ENCODE results near the gene CEP112. TPM values are rescaled to one million over a fixed set of nuclear protein-coding genes. Genes with fewer than 3 reads are reported as not detected.

CEP112 gene
- total and polyA plus RNA-seq, 2 of the 8 experiments (the other 6 are each of a cell fraction or from before 2014, with no cell fraction given): 0.62 to 3.1 TPM

- H4K5ac ChIP-seq (ENCODE audit: insufficient read length, low read depth, low read length): no peak overlapping the region
- H4K91ac ChIP-seq (replicated peaks; ENCODE audit: insufficient read length, low read length): no peak overlapping the region
- no peak overlapping the region for H2AK5ac ChIP-seq (ENCODE audit: low read depth, low read length)
- no peak overlapping the region for H2AFZ ChIP-seq (ENCODE audit: low read length)
- H3K27me3 ChIP-seq (replicated peaks in 1 of 4; ENCODE audit: control insufficient read depth in 3 of 4, extremely low read depth in 1 of 4, insufficient read depth in 3 of 4, low read length in 3 of 4): no peaks in the 10 kb centered on the region
- no peak overlapping the region for H2BK120ac ChIP-seq (replicated peaks; ENCODE audit: low read depth, low read length)
- POLR2A ChIA-PET (ENCODE audit: partially characterized antibody): no interaction called here
- CTCF ChIA-PET (ENCODE audit: partially characterized antibody): no interaction called here
- no peak overlapping the region for H2BK15ac ChIP-seq (ENCODE audit: low read length)
- no peaks in the 10 kb centered on the region for H3K79me1 ChIP-seq (ENCODE audit: low read depth, low read length)
- no peaks in the 10 kb centered on the region for H4K20me1 ChIP-seq (replicated peaks in 1 of 2; ENCODE audit: control insufficient read depth in 1 of 2, insufficient read depth in 2 of 2, low read length in 2 of 2)
- no peak overlapping the region for H3K18ac ChIP-seq (ENCODE audit: extremely low read depth, low read length)
- TF ChIP-seq MAFK (IDR thresholded peaks at IDR 0.05; ENCODE audit: low read depth, low read length) (no peak), TEAD4 (IDR thresholded peaks at IDR 0.05; ENCODE audit: low read depth, low read length) (no peak), EZH2 (IDR thresholded peaks at IDR 0.05; ENCODE audit: low read depth, low read length, severe bottlenecking) (no peak), CBX5 (IDR thresholded peaks at IDR 0.05; ENCODE audit: low read depth, low read length) (no peak), BACH1 (IDR thresholded peaks at IDR 0.05; ENCODE audit: low read length) (no peak), SIRT6 (IDR thresholded peaks at IDR 0.05; ENCODE audit: low read length) (no peak), HDAC6 (IDR thresholded peaks at IDR 0.05; ENCODE audit: low read depth, low read length) (no peak), SRF (IDR thresholded peaks at IDR 0.05; ENCODE audit: low read depth, low read length) (no peak)
- no peak overlapping the region for H3K9ac ChIP-seq (replicated peaks in 1 of 4; ENCODE audit: extremely low read depth in 1 of 4, low read depth in 3 of 4, low read length in 3 of 4)
- H3K79me2 ChIP-seq (ENCODE audit: control insufficient read depth in 1 of 2, insufficient read depth in 2 of 2, low read length in 2 of 2): no peaks in the 10 kb centered on the region
- no peak overlapping the region for H3K56ac ChIP-seq (replicated peaks; ENCODE audit: insufficient read length, low read depth, low read length)
- H4K8ac ChIP-seq (ENCODE audit: extremely low read depth, insufficient read depth, low read length): no peak overlapping the region
- FAIRE-seq (no peak), DNase-seq (ENCODE audit: low read depth in 1 of 2, low spot score in 2 of 2) (no peak)
- no peak overlapping the region for H3K4ac ChIP-seq (replicated peaks; ENCODE audit: insufficient read length, low read depth, low read length)
- H2BK5ac ChIP-seq (ENCODE audit: low read depth, low read length): no peak overlapping the region
- H3K9me3 ChIP-seq (ENCODE audit: insufficient read depth in 2 of 2, low read depth in 1 of 2, low read length in 1 of 2): no peaks in the 10 kb centered on the region
- no peak overlapping the region for H3K4me3 ChIP-seq (ENCODE audit: extremely low read depth in 1 of 4, insufficient read depth in 2 of 4, low read depth in 3 of 4, low read length in 4 of 4)
- H3K14ac ChIP-seq (ENCODE audit: insufficient read length): no peak overlapping the region
- H2BK20ac ChIP-seq (ENCODE audit: low read length): no peak overlapping the region
- no peak overlapping the region for H2BK12ac ChIP-seq (ENCODE audit: low read depth, low read length)
- no peaks in the 10 kb centered on the region for H3K36me3 ChIP-seq (ENCODE audit: control insufficient read depth in 2 of 4, insufficient read depth in 4 of 4, low read length in 3 of 4)
- WGBS, 2 experiments (ENCODE audit: extremely low coverage in 1 of 2, insufficient coverage in 1 of 2, insufficient read length in 1 of 2, insufficient replicate concordance in 2 of 2, low coverage in 1 of 2, low lambda C conversion rate in 2 of 2, missing lambda C conversion rate in 1 of 2): 84% methylated on average over 5 of the region's 5 CpGs; no CpG with 5 or more reads in 1 of the 2 experiments
- no peaks in the 10 kb centered on the region; the same call in 1 of the 2 replicates for H3K23me2 ChIP-seq (ENCODE audit: low read depth, low read length)
- H3K4me1 ChIP-seq (replicated peaks in 1 of 4; ENCODE audit: control insufficient read depth in 3 of 4, insufficient read depth in 4 of 4, low read length in 3 of 4): peaks cover 0 to 2% (median 0%) of the 10 kb centered on the region in 4 experiments; a peak in 1 of 7 replicates
- H3K4me2 ChIP-seq (ENCODE audit: insufficient read depth in 1 of 2, low read depth in 2 of 2, low read length in 2 of 2): no peak overlapping the region
- H3K23ac ChIP-seq (ENCODE audit: insufficient read length): no peak overlapping the region
- H3K27ac ChIP-seq (ENCODE audit: low read depth, low read length): no peak overlapping the region
Measured at GRCh38 chr17:65704731-65705130, 487.2 kb downstream of the CEP112 start.

Data from H1 (cell line).